Posterior cingulate gyrus (tissue), 11 donors: ENCODE measurements around the gene ZDHHC22.

ENCODE experiments used
- DNase-seq, 10 donors: peaks; one replicate each; pipeline versions ENCODE4 v3.0.0 to v3.0.0-alpha.2; 2020 to 2021; ENCODE audit warnings: mixed read lengths in 3 of 10
- intact Hi-C: fragments of 100-400 bp; cut with DNase I; formaldehyde crosslinking; loops from one replicate; pipeline ENCODE4 v1.15.1; 2023

ZDHHC22 gene

DNA sequence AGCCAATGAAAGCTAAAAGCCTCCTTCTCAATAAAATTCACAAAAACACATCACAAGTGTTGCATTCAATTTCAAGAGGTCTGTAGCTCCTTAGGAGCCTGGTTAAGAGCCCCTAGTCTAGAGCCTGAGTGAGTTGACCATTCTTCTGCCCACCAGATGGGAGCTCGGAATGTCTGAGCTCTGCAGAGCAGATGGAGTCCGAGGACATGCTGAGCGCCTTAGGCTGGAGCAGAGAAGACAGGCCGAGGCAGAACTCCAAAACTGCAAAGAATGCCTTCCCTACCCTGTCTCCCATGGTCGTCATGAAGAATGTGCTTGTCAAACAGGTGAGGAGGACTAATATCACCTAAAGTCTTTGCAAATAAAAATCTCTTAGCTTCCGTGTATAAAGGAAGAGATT is 31.9 kb downstream of the ZDHHC22 start:
- peak in 1 of 10 donors; percentile 62 for DNase-seq

DNA sequence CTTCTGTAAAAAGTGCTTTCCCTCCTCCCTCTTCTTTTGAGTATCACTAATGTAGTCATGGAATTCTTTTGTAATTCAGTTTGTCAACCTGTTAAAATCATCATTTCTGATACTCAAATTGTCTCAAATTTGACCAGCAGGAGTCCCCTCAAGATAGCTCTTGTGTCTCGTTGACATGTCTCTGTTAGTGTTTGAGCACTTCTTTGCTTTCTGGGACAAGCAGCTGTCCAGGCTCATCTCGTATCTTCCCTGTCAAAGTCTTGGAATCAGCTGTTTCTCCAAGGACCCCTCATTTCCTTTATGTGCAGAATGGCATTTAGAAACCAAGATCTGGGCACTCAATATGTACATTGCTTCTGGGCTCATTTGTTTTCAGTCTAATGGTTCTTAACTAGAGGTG is 32.8 kb downstream of the ZDHHC22 start:
- intact Hi-C loops = loop anchor here (2.0 kb wide), 1 partner anchor 14 kb away; no protein-coding TSS in a partner anchor
- DNase-seq = no peak

More for the DNA sequence above, 31.9 kb downstream of the ZDHHC22 start:
- intact Hi-C loops = loop anchor here (2.0 kb wide), 1 partner anchor 13 kb away; no protein-coding TSS in a partner anchor

DNA sequence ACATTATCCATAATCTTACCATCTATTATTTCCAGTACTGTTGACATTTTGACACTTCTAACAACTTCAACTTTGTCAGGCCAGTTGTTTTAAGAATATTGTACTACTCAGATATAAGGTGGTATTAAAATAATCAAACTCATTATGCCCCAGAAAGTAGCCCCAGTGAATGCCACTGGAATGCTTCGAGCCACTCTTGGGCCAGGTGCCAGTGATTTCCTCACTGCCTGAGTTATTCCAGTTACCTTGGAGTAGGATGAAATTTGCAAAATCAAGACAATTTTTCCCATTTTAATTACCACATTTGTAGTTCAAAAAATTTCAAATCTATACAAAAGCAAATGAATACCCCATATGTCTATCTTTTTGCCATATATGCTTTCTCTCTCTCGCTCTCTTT is 34.4 kb downstream of the ZDHHC22 start:
- intact Hi-C loops = no loop called here
- peak in 1 of 10 donors; percentile 41 for DNase-seq

DNA sequence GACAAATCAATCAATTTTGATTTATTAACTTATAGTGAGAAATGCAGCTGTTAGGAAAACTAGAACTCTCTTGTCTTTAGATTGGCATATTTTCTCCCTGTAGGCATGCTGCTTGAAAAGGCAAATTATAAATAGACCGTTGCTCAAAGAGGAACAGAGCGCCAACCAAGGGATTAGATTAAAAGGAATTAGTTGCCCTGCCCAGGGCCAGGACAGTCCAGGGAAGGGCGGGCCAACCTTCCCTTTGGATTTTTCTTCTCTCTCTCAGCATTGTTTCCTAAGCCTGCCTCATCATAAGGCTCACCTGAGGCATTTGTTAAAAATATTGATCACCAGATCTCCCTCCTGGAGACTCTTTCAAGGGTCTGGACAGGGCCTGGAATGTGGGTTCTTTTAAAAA is 34.9 kb downstream of the ZDHHC22 start:
- DNase-seq = peak in 1 of 10 donors; percentile 55
- intact Hi-C loops = no loop called here

DNA sequence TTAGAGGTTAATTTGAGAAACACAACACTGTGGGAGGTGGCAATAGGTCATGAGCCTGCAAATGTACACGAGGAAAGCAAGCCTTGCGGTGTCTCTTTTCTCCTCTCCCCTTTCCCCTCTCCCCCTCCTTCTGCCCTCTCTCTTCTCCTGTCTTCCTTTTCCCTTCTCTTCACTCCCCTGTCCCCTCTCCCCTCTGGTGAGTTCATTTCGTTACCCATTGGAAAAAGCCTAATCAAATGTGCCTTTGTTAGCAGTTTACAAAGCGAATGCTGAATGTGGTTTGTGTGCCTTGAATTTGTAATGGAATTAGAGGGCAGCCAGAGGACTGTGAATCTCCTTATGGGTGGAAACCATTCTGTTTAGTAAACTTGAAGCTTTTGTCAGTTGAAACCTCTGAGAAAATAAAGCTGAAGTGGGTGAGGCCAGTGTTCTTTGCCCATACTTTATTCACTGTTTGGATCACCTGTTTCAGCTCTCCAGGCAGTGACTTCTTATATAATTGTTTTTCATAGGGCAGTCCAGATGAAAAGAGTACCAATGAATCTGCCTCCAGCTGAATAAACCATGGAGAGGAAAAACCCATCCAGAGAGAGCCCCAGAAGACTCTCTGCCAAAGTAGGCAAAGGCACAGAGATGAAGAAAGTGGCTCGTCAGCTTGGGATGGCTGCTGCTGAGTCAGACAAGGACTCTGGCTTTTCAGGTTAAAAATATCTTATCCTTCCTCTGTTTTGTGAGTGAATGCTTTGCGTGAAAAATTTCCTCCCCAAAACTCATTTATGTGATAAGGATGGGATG is 36.2 kb downstream of the ZDHHC22 start:
- intact Hi-C loops = no loop called here
- peak in 4 of 10 donors; percentile 46 to 87 (median 60) for DNase-seq

DNA sequence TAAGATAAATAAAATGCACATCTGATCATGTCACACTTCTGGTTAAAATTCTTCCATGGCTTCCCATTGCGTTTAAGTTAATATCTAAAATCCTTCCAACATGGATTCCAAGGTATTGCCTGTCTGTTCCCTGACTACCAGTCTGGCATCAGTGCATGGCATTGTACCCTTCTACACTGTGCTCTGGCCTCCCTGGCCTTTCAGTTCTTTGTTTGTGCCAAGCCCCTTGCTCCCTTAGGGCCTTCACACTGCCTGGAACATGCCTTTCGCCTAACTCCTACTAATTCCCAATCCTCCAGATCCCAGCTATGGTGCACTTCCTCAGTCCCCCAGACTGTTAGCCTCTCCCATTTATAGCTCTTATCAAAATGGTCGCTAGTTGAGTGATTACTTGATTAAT is 37.2 kb downstream of the ZDHHC22 start:
- peak in 1 of 10 donors; percentile 50 for DNase-seq
- intact Hi-C loops = no loop called here

DNA sequence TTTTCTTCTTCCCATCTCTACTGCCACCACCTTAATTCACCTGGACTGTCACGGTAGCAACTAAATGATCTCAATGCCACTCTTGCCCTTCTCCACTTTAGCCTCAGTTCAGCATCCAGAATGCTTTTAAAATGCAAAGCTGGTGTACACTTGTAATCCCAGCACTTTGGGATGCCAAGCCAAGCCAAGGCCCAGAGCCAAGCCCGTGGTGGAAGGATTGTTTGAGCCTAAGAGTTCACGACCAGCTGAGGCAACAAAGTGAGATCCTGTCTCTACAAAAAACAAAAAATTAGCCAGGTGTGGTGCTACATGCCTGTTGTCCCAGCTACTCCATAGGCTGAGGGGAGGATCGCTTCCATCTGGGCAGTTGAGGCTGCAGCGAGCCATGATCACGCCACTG is 37.6 kb downstream of the ZDHHC22 start:
- DNase-seq = peak in 1 of 10 donors; percentile 84
- intact Hi-C loops = no loop called here

DNA sequence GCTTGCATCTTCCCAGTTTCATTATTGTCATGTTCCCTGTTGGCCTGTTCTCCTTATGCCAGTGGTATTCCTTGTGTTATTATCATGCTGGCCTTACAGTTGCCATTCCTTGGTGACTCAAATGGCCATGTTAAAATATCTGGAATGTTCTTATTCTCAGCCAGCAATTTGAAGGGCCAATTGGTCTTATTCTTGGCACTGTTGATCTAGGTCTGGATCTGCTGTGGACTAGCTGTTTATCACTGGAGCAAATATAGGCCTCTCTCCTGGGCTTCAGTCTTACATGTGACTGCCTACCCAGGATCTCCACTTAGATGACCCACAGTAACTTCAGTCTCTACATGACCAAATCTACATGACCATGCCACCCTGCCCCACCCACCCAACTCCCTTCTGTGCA is 38.1 kb downstream of the ZDHHC22 start:
- intact Hi-C loops = no loop called here
- DNase-seq = no peak

DNA sequence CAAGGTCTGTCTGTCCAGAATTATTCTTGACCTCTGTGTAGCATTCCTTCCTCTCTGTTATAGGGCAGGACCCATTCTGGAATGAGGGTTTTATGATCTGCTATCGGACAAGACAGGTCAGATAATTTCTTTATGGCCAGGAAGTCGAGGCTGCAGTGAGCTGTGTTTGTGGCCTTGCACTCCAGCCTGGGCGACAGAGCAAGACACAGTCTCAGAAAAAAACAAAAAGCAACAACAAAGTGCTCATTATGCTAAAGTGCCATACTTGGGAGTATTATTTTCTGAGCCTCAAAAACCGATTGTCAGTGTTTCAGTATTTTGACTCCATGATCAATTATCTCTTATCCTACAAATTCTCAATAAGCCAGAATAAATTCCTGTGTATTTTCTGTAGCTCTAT is 39.4 kb downstream of the ZDHHC22 start:
- intact Hi-C loops = no loop called here
- DNase-seq = peak in 2 of 10 donors; percentile 46 to 76

DNA sequence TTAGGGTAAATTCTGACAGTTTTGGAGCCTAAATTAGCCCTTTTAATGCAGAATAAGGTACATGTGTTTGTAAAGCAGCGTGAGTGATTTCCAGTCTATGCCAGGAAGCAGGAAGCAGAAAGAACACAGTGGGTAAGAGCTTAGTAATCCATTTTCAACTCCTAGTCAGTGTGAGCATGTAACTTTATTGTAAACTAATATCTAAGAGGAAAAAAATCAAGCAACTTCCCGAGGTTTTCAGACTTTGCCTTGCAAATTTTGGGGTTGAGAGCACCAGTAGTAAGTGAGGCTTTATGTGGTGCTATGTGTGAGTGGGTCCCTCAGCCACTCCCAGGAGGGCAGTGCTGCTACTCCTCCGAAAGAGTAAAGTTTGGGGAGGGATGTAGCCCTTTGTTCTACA is 40.6 kb downstream of the ZDHHC22 start:
- no peak for DNase-seq
- intact Hi-C loops = no loop called here

DNA sequence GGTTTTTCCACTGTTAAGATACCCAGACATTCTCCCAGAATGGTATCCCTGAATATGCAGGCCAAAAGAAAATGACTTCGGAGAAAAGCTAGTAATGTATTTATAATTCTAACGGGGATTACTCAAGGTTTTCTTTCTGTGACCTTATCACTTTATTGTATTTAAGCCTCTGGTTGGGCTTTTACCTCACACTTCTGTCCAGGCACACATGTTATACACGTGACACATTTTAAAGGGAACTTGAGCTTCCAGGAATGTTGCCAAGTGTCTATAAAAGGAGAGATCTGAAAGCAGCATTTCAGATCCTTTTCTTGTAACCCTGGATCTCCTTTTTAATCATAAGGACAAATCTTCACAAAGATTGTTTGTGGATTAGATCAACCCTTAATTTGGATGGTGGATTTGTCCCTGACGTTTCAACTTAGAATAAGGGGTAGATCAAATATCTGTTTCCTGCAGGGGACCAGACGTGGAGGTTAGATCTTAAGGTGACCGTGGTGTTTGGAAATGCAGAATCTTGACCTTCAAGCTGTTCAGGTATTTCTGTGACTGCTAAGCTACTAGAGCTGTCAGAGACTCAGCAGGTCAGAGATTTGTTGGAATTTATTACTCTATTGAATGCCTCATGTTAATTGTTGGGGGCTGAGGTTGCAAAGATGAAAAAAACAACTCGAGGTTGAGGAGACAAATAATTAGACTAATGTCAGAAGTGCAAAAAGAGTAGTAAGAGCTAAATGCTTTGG is 42.0 kb downstream of the ZDHHC22 start:
- DNase-seq = no peak
- intact Hi-C loops = loop anchor here (2.0 kb wide), 1 partner anchor 221 kb away; the partner anchor contains the start of genes GSTZ1 and POMT2

DNA sequence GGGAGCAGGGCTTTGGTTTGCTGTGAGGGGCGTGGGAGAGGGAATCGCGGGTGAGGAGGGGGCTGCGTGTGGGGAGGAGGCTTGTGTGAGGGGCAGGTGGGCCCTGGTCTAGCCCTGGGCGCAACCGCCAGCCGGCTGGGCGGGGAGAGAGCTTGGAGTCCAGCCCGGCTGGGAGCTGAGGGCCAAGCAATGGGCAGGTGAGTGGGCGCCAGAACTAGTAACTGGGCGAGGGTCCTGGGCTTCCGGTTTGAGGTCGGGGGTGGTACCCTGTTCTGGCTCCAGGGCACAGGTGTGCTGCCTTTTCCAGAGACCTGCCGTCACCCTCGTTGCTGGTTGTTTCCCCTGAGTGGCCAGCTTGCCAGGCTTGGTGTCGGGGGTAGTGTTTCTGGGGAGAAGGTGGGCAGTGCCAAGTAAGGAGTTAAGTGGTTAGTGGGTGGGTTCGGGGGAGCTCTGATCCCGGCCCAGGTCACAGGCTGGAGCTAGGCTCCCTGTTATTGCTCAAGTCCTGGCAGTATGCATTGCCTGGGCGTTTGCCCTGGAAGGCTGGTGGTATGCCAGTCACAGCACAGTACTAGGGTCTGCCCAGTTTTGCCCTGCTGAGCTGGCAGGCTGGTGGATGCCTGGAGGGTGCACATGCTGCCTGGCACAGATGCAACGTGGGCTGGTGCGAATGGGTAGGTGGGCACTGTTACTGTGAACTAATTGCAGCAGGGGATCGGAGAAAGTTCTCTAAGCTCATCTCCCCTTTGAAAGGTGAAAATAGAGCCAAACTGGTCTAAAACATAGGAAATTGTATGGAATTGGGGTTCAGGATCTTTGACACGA is 42.9 kb downstream of the ZDHHC22 start:
- intact Hi-C loops = loop anchor here (2.0 kb wide), 1 partner anchor 222 kb away; the partner anchor contains the start of genes GSTZ1 and POMT2
- peak; percentile 57 to 94 (median 72) for DNase-seq

DNA sequence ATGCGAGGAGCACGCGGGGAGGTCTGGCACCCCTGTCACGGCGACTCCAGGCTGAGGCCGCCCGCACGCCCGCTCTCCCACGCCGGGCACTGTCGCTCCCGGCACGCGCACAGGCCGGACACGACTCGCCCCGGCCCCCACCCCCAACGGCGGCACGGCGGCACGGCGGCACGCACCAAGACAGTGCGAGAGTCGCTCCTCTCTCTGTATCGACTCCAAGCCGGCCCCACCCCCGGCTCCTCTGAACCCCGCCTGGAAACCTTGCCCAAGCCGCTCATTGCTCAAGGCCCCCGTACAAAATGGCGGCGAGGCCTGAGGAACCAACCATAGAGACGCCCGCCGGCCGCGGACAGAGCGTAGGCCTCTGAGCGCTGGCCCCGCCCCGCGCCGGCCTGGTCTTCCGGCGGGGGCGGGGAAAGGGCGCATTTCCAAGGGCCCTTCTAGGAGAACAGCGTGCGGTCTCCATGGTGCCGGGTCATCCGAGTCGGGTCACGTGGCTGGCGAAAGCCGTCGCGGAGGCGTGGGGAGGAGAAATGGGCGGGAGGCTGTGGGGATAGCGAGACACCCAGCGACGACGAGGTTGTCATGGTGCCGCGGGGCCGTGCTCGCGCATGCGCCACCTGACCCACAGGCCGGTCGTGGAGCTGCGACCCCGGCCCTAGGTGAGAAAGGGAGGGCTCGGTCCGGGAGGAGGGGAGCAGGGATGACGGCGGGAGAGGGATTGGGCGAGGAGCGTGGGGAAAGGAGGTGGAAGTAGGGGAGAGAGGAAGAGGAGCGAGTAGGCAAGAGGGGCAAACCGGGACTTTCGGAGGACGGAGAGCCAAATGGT is 43.7 kb downstream of the ZDHHC22 start, which contains the start of gene CIPC:
CIPC (plus strand) TSS at position 559 of the 829 bp plus-strand sequence. CDS start 7,451 bp downstream, outside the sequence.
- DNase-seq = peak; percentile 99 to 100 (median 100)
- intact Hi-C loops = loop anchor here (2.0 kb wide), 2 partner anchors 27 to 223 kb away; partner anchors contain the start of genes GSTZ1 and POMT2

DNA sequence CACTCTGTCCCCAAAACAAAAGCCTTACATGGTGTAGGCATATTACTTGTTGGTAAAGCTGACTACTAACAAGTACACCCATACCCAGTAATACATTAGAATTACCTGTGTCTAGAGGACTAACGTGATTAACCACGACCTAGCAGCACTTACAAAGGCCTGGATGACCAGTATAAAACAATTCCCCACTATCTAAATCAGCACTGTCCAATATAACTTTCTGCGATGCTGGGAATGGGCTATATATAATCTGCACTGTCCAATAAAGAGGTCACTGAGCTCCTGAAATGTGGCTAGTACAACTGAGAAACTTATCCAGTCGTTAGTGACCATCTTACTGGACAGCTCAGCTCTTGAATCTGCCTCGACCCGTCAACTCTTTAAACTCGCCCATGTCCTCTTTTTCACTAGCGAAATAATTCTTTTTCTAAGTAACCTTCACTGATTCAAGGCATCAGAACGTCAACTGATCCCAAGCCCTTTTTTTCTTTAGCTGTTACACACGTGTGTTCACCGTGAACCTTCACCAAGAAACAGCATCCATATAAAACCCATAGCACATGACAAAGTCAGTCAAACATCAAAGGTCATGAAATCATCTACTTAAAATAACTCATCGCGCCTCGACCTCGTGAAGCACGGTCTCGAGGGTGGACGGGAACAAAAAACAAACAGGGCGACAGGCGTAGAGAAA is 44.4 kb downstream of the ZDHHC22 start:
- intact Hi-C loops = loop anchor here (2.0 kb wide), 1 partner anchor 28 kb away; no protein-coding TSS in a partner anchor
- DNase-seq = no peak

DNA sequence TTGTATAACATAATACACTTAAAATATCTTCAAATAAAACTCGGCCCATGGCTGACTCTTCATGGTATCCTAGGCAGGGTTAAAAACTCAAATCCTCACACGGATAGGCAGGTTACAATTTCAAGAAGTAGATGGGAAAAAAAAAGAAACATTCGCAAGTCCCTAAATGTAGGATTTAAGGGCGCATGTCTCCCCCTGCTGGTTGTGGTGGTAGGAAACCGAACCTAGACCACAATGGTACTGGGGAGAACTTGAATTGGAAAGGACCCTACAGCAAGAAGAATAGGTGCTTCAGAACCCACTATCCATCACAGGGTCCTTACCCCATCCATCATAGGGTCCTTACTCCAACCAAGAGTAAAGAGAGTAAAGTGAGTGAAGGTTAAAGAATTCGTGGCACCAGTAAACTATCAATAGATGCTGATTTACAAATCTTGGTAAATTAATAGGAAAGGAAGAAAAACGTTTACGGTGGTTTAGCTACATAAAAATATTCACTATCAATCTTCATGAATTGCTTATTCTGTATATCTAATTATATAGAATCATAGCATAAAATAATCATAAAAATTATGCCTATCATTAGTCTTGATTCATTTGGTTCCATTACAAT is 46.8 kb downstream of the ZDHHC22 start:
- intact Hi-C loops = loop anchor here (1.0 kb wide), 2 partner anchors 181 to 219 kb away; no protein-coding TSS in a partner anchor
- DNase-seq = peak in 8 of 10 donors; percentile 42 to 92 (median 75)

DNA sequence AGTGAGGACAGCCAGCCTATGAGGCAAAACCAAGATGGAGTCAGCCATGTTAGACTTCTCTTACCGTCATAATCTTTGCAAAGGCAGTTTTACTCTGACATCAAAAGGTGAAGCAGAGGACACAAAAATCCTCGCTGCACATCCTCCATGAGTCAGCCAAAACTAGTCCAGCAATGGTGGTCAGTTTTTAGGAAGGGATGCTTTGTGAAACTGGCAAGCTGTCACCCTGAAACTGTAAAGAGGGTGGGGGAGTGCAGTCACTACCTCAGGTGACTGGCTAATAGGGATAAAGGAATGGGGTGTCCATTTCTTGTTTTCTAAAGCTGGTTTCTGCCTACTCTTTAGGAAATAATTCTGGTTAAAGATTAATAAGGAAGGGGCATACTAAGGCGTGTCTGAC is 48.9 kb downstream of the ZDHHC22 start:
- intact Hi-C loops = no loop called here

DNA sequence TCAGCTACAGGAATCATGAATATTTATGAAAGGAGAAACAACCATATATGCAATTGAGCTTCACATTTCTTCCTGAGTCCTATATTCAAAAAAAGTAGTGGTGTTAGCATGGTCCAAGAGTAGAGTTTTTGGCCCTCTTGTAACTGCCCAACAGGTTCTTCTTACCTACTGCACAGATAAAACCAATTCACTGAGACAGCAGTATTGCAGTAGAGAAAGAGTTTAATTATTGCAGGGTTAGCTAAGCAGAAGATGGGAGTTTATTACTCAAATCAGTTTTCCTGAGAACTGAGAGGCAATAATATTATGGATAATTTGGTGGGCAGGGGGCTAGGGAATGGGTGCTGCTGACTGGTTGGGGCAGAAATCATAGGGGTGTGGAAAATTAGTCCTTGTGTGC is 50.1 kb downstream of the ZDHHC22 start:
- no peak for DNase-seq
- intact Hi-C loops = no loop called here

More for the DNA sequence above, 48.9 kb downstream of the ZDHHC22 start:
- DNase-seq = no peak

DNA sequence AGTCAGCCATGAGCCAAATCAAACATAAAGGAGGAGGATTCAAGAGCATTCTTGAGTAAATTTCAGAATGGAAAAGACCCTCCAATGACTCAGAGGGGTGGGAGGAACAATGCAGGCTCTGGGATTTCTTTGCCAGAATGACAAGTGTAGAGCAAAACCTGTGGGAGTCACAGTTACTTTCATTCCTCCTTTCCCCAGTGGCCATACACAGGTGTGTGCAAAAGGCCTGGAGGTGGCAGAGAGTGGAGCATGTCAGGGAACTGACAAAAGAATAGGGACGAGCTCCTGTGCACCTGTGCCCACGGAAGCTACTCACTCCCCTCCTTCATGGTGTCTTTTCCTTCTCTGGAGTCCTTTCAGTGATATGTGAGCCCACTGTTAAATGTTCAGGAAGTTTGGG is 52.9 kb downstream of the ZDHHC22 start:
- DNase-seq = no peak
- intact Hi-C loops = no loop called here
